Measurements from ENCODE around the gene TAF11L11.
"Not testable (repeated sequence)": the region's sequence is repeated elsewhere in the genome, so short reads cannot be mapped to it uniquely, and the experiment has no call there.

Gene TAF11L11

GRCh38 chr5:17655201-17655759 is 51.3 kb downstream of the TAF11L11 start:
- H3K36me3 Mint-ChIP-seq; H3K4me3 Mint-ChIP-seq; H3K27me3 Mint-ChIP-seq; H3K27ac Mint-ChIP-seq; H3K4me1 Mint-ChIP-seq (ENCODE audit: low read depth); H3K9me3 Mint-ChIP-seq (ENCODE audit: low read depth): not testable (repeated sequence)

Data from activated naive CD8-positive, alpha-beta T cell (primary cell).